Loucy (cell line): ENCODE results near the gene PCYT2.

Source experiments
- H2AFZ ChIP-seq: fragments of 200-600 bp; sonication (generic); 2 replicates; pipeline ENCODE4 v1.6.0; 2016; ENCODE audit warnings: antibody characterized with exemption, mild to moderate bottlenecking, low read length, moderate library complexity
- H3F3A ChIP-seq: fragments of 200-600 bp; 2 replicates; pipeline ENCODE4 v1.6.0; 2016; ENCODE audit warnings: antibody characterized with exemption, low read depth, mild to moderate bottlenecking
- H3K27me3 ChIP-seq: fragments of 200-600 bp; sonication (generic); 2 replicates; pipeline ENCODE4 v1.6.1; 2014; ENCODE audit warnings: low read length, mild to moderate bottlenecking; ENCODE audit not compliant: insufficient read depth, poor library complexity, severe bottlenecking
- H3K36me3 ChIP-seq: fragments of 200-600 bp; sonication (generic); 2 replicates; pipeline ENCODE4 v1.6.1; 2016; ENCODE audit warnings: low read length; ENCODE audit not compliant: insufficient read depth
- H3K4me1 ChIP-seq: fragments of 200-600 bp; sonication (generic); 2 replicates; pipeline ENCODE4 v1.5.1; 2014; ENCODE audit warnings: low read length, mild to moderate bottlenecking; ENCODE audit not compliant: insufficient read depth, poor library complexity, severe bottlenecking
- H3K4me2 ChIP-seq: fragments of 200-600 bp; sonication (generic); 2 replicates; pipeline ENCODE4 v1.6.0; 2014; ENCODE audit warnings: antibody characterized with exemption, low read length, low read depth, mild to moderate bottlenecking; ENCODE audit not compliant: poor library complexity, severe bottlenecking
- H3K4me3 ChIP-seq: fragments of 200-600 bp; sonication (generic); 2 replicates; pipeline ENCODE4 v1.5.1; 2014; ENCODE audit warnings: low read length, mild to moderate bottlenecking, mixed read lengths; ENCODE audit not compliant: poor library complexity, severe bottlenecking
- H3K79me2 ChIP-seq: fragments of 200-600 bp; sonication (generic); 2 replicates; pipeline ENCODE4 v1.6.1; 2014; ENCODE audit warnings: low read length; ENCODE audit not compliant: insufficient read depth
- H3K9ac ChIP-seq: fragments of 200-600 bp; sonication (generic); 2 replicates; pipeline ENCODE4 v1.6.0; 2014; ENCODE audit warnings: mild to moderate bottlenecking, low read depth, low read length, moderate library complexity; ENCODE audit not compliant: poor library complexity, severe bottlenecking
- H3K9me2 ChIP-seq: fragments of 200-600 bp; sonication (generic); replicated peaks from 2 replicates; pipeline ENCODE4 v1.6.1; 2016; ENCODE audit warnings: low read depth, low read length, mixed read lengths
- H3K9me3 ChIP-seq: fragments of 200-600 bp; sonication (generic); 2 replicates; pipeline ENCODE4 v1.6.1; 2014; ENCODE audit warnings: mild to moderate bottlenecking, antibody characterized with exemption, low read length, low read depth; ENCODE audit not compliant: insufficient read depth
- H4K20me1 ChIP-seq: fragments of 200-600 bp; sonication (generic); 2 replicates; pipeline ENCODE4 v1.6.0; 2014; ENCODE audit warnings: antibody characterized with exemption, low read length, mild to moderate bottlenecking; ENCODE audit not compliant: insufficient read depth, poor library complexity, severe bottlenecking
- EZH2phosphoT487 ChIP-seq: fragments of 200-600 bp; IDR thresholded peaks from 2 replicates; pipeline ENCODE4 v1.6.1; 2018; ENCODE audit warnings: antibody characterized with exemption, mild to moderate bottlenecking, moderate library complexity, borderline replicate concordance
- TF ChIP-seq, protein P1 (sequence below): fragments of 200-600 bp; sonication (generic); conservative IDR thresholded peaks from 2 replicates; pipeline ENCODE4 v1.5.1; 2014; ENCODE audit warnings: mild to moderate bottlenecking, antibody characterized with exemption, low read length

The PCYT2 gene

DNA sequence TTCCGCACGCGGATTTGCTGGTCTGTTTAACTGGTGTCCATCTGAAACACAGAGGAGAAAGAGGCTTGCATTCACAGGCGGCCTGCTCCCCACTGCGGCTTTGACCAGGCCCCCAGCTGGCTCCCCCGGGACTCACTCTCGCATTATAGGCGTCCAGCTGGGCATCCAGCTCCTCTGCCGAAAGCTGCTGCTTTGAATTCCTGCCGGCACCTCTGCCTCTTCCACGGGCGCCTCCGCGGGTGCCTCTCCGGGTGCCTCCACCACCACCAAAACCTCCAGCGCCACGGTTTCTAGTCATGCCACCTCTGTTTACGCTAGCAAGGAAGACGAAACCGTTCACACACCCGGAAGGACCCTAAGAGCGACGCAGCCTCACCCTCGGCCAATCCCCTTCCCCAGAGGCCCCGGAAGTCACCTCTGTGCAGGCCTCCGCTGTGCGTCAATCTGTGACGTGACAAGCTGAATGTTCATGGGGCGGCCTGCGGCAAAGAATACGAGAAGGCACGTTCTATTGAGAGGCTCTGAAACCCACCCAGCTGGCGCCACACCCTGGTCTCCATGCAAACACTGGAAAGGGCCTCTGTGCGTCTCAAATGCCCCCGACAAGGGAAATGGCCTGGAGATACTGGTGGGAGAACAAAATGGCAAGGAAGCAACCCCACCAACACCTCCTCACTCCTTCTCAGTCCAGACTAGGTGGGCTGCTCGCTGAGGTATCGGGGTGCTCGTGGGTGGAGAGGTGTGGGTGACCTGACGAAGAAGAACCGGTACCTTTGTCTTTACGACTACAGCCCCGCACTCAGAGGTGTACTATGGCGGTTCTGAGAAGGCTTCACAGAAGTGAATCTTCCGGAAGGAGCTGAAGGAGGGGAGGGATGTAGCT is 22.9 kb downstream of the PCYT2 start:
- H3K9me2 ChIP-seq: no peaks in the 10 kb centered on the region
- H3K27me3 ChIP-seq: peaks cover 8% of the 10 kb centered on the region
- H3K4me3 ChIP-seq: peak overlapping the region; percentile 100
- H3K79me2 ChIP-seq: peaks cover 88% of the 10 kb centered on the region
- H4K20me1 ChIP-seq: peaks cover 59% of the 10 kb centered on the region
- H3K9me3 ChIP-seq: no peaks in the 10 kb centered on the region
- peak overlapping the region; percentile 92 for H3K4me2 ChIP-seq
- H3F3A ChIP-seq: peaks cover 6% of the 10 kb centered on the region
- peaks cover 25% of the 10 kb centered on the region for H3K4me1 ChIP-seq
- TF ChIP-seq, protein P1, sequence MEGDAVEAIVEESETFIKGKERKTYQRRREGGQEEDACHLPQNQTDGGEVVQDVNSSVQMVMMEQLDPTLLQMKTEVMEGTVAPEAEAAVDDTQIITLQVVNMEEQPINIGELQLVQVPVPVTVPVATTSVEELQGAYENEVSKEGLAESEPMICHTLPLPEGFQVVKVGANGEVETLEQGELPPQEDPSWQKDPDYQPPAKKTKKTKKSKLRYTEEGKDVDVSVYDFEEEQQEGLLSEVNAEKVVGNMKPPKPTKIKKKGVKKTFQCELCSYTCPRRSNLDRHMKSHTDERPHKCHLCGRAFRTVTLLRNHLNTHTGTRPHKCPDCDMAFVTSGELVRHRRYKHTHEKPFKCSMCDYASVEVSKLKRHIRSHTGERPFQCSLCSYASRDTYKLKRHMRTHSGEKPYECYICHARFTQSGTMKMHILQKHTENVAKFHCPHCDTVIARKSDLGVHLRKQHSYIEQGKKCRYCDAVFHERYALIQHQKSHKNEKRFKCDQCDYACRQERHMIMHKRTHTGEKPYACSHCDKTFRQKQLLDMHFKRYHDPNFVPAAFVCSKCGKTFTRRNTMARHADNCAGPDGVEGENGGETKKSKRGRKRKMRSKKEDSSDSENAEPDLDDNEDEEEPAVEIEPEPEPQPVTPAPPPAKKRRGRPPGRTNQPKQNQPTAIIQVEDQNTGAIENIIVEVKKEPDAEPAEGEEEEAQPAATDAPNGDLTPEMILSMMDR: no peak
- TF ChIP-seq EZH2phosphoT487: no peak
- H3K36me3 ChIP-seq: peaks cover 56% of the 10 kb centered on the region
- no peak overlapping the region for H3K9ac ChIP-seq
- H2AFZ ChIP-seq: no peak overlapping the region

DNA sequence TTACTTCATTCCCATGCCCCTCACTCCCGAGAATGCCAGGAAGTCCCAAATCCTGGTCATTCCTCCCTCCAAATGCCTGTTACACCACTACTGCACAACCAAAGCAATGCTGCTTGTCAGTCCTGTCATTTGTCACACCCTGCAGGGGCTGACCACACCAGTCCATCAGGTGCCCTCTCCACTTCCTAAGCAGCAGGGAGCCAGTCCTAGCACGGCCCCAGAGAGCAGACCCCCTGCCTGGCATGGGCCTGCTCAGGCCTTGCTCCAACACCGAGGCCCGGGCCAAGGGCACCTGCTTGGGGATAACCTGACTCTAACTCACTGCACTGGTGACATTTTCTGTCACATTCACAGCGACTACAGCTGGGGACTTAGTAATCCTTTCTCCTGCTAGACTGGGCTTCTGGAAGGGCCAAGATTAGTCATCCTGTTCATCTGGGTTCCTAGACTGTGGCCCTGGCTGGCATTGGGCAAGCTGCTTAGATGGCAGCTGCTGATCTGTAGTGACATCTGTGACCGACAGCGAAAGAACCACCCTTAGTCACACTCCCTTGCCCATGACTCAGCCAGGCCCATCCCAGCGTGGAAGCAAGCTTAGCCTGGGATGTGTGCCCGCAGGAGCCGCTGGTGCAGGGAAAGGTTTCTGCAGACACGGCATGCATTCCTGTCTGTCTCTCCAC is 25.2 kb downstream of the PCYT2 start:
- Histone ChIP-seq H3K4me3 (no peak overlapping the region), H3K27me3 (peaks cover 7% of the 10 kb centered on the region), H3K36me3 (peaks cover 59% of the 10 kb centered on the region), H3F3A (no peaks in the 10 kb centered on the region), H3K9me3 (no peaks in the 10 kb centered on the region), H4K20me1 (peaks cover 58% of the 10 kb centered on the region), H3K9ac (no peak overlapping the region), H3K4me1 (peaks cover 20% of the 10 kb centered on the region), H3K4me2 (peak overlapping the region; percentile 12), H3K9me2 (no peaks in the 10 kb centered on the region), H2AFZ (no peak overlapping the region), H3K79me2 (peaks cover 72% of the 10 kb centered on the region)
- TF ChIP-seq EZH2phosphoT487: no peak
- TF ChIP-seq, protein P1: no peak

DNA sequence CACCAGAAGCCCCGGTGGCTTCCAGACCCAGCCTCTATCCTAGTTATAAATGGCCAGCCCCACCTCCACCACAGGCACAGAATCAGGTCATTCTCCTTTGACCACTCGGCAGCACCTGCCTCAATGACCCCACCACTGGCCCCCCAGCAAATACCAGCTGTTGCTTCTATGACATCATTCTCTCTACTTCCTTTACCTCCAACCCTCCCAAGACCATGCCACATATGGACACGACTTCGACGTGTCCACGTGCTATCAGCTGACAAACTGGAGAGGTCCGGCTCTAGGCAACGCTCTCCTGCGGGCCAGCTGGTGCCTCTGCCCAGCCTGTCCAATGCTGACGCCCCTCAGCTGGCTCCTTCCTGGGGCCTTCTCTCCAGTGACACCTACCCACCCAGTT is 25.7 kb downstream of the PCYT2 start:
- Histone ChIP-seq H3K36me3 (peaks cover 62% of the 10 kb centered on the region), H3K4me2 (no peak overlapping the region)

More for the DNA sequence above, 25.7 kb downstream of the PCYT2 start:
- H3K4me1 ChIP-seq: peaks cover 20% of the 10 kb centered on the region
- H3K9me2 ChIP-seq: no peaks in the 10 kb centered on the region
- H3K79me2 ChIP-seq: peaks cover 67% of the 10 kb centered on the region
- H3K27me3 ChIP-seq: peaks cover under 1% of the 10 kb centered on the region
- no peak overlapping the region for H3K4me3 ChIP-seq
- H3F3A ChIP-seq: no peaks in the 10 kb centered on the region
- H3K9me3 ChIP-seq: no peaks in the 10 kb centered on the region
- H3K9ac ChIP-seq: no peak overlapping the region
- H2AFZ ChIP-seq: no peak overlapping the region
- TF ChIP-seq, protein P1: no peak
- no peak for TF ChIP-seq EZH2phosphoT487
- peaks cover 52% of the 10 kb centered on the region for H4K20me1 ChIP-seq
